Measurements from ENCODE around the gene MGLL. TPM values are rescaled to one million over a fixed set of nuclear protein-coding genes. Genes with fewer than 3 reads are reported as not detected.

The MGLL gene
- total RNA-seq, 1 experiment from 2014 or later = 6.8 TPM

- no peak overlapping the region for H3K9ac ChIP-seq (ENCODE audit: low read length)
- no peaks in the 10 kb centered on the region for H3K27me3 ChIP-seq (ENCODE audit: insufficient read depth, low read length)
- ChIA-PET RAD21 (ENCODE audit: low non-redundant PET in 1 of 2, low total read pairs in 2 of 2, uncharacterized antibody in 2 of 2, unreplicated experiment in 2 of 2) (no interaction called here), CTCF (no interaction called here), POLR2A (no interaction called here)
- no peak overlapping the region for H3K27ac ChIP-seq (ENCODE audit: low read depth, low read length)
- no peak for TF ChIP-seq RAD21 (IDR thresholded peaks at IDR 0.05; ENCODE audit: low read depth)
- no peak for TF ChIP-seq EZH2 (IDR thresholded peaks at IDR 0.05)
- no peak for TF ChIP-seq POLR2AphosphoS5 (IDR thresholded peaks at IDR 0.05; ENCODE audit: low read depth, low read length)
- no peak for TF ChIP-seq SRF (IDR thresholded peaks at IDR 0.05; ENCODE audit: low read depth)
- no peak for TF ChIP-seq SP1 (IDR thresholded peaks at IDR 0.05; ENCODE audit: low read depth)
- no peak for TF ChIP-seq SIN3A (IDR thresholded peaks at IDR 0.05; ENCODE audit: low read depth)
- no peak for TF ChIP-seq FOSL1 (IDR thresholded peaks at IDR 0.05; ENCODE audit: low read depth)
- no peak for TF ChIP-seq CBX3 (IDR thresholded peaks at IDR 0.05; ENCODE audit: low read depth)
- no peak for TF ChIP-seq CEBPB (IDR thresholded peaks at IDR 0.05; ENCODE audit: low read depth)
- TF ChIP-seq ZFX (IDR thresholded peaks at IDR 0.05) = no peak
- peaks cover 0 to 4% of the 10 kb centered on the region in 2 experiments; a peak in 1 of 4 replicates for H3K4me1 ChIP-seq (ENCODE audit: control insufficient read depth in 1 of 2, insufficient read depth in 2 of 2, low read length in 2 of 2)
- intact Hi-C loops (cut with micrococcal nuclease) = no loop called here
- no TSS peak for BruUV-seq (replicated peaks)
- no peak overlapping the region for H3K4me2 ChIP-seq (ENCODE audit: low read length)
- no peaks in the 10 kb centered on the region for H4K20me1 ChIP-seq (ENCODE audit: insufficient read depth)
- H3K9me2 ChIP-seq (ENCODE audit: insufficient read depth) = no peaks in the 10 kb centered on the region
- H2AFZ ChIP-seq (ENCODE audit: low read depth, low read length, poor library complexity, severe bottlenecking) = no peak overlapping the region
- no peaks in the 10 kb centered on the region for H3K9me3 ChIP-seq (ENCODE audit: control insufficient read depth in 1 of 2, insufficient read depth in 1 of 2, low read depth in 1 of 2, low read length in 2 of 2)
- H3K79me2 ChIP-seq (ENCODE audit: insufficient read depth, low read length) = no peaks in the 10 kb centered on the region
- ATAC-seq (no peak), DNase-seq (ENCODE audit: low read depth, low spot score) (no peak)
- H3K36me3 ChIP-seq (ENCODE audit: control insufficient read depth in 1 of 2, insufficient read depth in 2 of 2, low read length in 2 of 2) = no peaks in the 10 kb centered on the region
- no peak overlapping the region for H3K4me3 ChIP-seq (replicated peaks in 1 of 2; ENCODE audit: low read depth in 1 of 2, low read length in 2 of 2)
These were observed 60.9 kb downstream of the MGLL start for GRCh38 chr3:127761441-127761801.

- BruUV-seq (replicated peaks) = no TSS peak
These were observed 61.4 kb downstream of the MGLL start for GRCh38 chr3:127760791-127761440.

More at GRCh38 chr3:127760791-127761440, 61.4 kb downstream of the MGLL start:
- CTCF ChIA-PET = no interaction called here
- Histone ChIP-seq H3K9me3 (ENCODE audit: control insufficient read depth in 1 of 2, insufficient read depth in 1 of 2, low read depth in 1 of 2, low read length in 2 of 2) (no peaks in the 10 kb centered on the region), H3K27ac (ENCODE audit: low read depth, low read length) (no peak overlapping the region), H2AFZ (ENCODE audit: low read depth, low read length, poor library complexity, severe bottlenecking) (no peak overlapping the region), H3K9ac (ENCODE audit: low read length) (no peak overlapping the region), H3K79me2 (ENCODE audit: insufficient read depth, low read length) (no peaks in the 10 kb centered on the region), H3K27me3 (ENCODE audit: insufficient read depth, low read length) (no peaks in the 10 kb centered on the region), H3K4me3 (replicated peaks in 1 of 2; ENCODE audit: low read depth in 1 of 2, low read length in 2 of 2) (no peak overlapping the region), H3K36me3 (ENCODE audit: control insufficient read depth in 1 of 2, insufficient read depth in 2 of 2, low read length in 2 of 2) (no peaks in the 10 kb centered on the region), H4K20me1 (ENCODE audit: insufficient read depth) (no peaks in the 10 kb centered on the region), H3K4me1 (ENCODE audit: control insufficient read depth in 1 of 2, insufficient read depth in 2 of 2, low read length in 2 of 2) (no peaks in the 10 kb centered on the region), H3K4me2 (ENCODE audit: low read length) (no peak overlapping the region), H3K9me2 (ENCODE audit: insufficient read depth) (no peaks in the 10 kb centered on the region)
- DNase-seq (ENCODE audit: low read depth, low spot score) (no peak), ATAC-seq (no peak)
- RAD21 ChIA-PET (ENCODE audit: low non-redundant PET in 1 of 2, low total read pairs in 2 of 2, uncharacterized antibody in 2 of 2, unreplicated experiment in 2 of 2) = no interaction called here
- intact Hi-C loops (cut with micrococcal nuclease) = no loop called here
- no peak for TF ChIP-seq EGR1 (IDR thresholded peaks at IDR 0.05; ENCODE audit: low read depth)
- no peak for TF ChIP-seq SIN3A (IDR thresholded peaks at IDR 0.05; ENCODE audit: low read depth)
- TF ChIP-seq SP1 (IDR thresholded peaks at IDR 0.05; ENCODE audit: low read depth) = no peak
- TF ChIP-seq POLR2A (IDR thresholded peaks at IDR 0.05; ENCODE audit: borderline replicate concordance, extremely low read depth, insufficient read depth, insufficient read length) = no peak
- no peak for TF ChIP-seq REST (IDR thresholded peaks at IDR 0.05; ENCODE audit: low read depth)
- TF ChIP-seq JUND (IDR thresholded peaks at IDR 0.05) = no peak
- no peak for TF ChIP-seq RAD21 (IDR thresholded peaks at IDR 0.05; ENCODE audit: low read depth)
- POLR2A ChIA-PET = no interaction called here
